SU-DHL-6 (cell line): ENCODE results near the gene SPEF2.

Experiments
- EZH2phosphoT487 ChIP-seq: fragments of 200-600 bp; sonication (generic), shearing (Covaris generic); conservative IDR thresholded peaks from 2 replicates; pipeline ENCODE4 v1.6.1; 2018; ENCODE audit warnings: mild to moderate bottlenecking, antibody characterized with exemption, low read length, moderate library complexity, mixed read lengths
- TF ChIP-seq, protein P1 (sequence below): fragments of 200-600 bp; sonication (generic); IDR thresholded peaks from one replicate; pipeline ENCODE4 v1.5.1; 2017; ENCODE audit warnings: antibody characterized with exemption, mild to moderate bottlenecking, low read length, moderate library complexity; ENCODE audit not compliant: insufficient read depth, poor library complexity, severe bottlenecking

DNA sequence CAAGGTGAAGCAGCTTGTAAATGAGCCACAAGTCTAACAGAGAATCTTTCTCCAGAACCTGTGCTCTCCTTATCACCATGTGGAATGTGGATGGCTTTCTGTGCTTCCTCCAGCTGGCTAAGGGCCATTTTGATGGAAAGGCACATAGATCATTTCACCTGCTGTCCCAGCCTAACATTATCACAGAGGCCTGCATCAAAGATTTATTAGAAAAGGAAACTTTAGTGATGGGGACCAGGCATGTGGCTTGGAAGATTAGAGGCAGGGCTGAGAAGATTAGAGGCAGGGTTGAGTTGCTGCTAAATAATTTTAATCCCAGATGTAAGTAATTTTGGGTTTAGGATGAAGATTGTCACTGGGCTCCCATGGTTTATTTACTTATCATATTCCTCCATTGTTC, 6.3 kb downstream of the SPEF2 start:
- TF ChIP-seq, protein P1, sequence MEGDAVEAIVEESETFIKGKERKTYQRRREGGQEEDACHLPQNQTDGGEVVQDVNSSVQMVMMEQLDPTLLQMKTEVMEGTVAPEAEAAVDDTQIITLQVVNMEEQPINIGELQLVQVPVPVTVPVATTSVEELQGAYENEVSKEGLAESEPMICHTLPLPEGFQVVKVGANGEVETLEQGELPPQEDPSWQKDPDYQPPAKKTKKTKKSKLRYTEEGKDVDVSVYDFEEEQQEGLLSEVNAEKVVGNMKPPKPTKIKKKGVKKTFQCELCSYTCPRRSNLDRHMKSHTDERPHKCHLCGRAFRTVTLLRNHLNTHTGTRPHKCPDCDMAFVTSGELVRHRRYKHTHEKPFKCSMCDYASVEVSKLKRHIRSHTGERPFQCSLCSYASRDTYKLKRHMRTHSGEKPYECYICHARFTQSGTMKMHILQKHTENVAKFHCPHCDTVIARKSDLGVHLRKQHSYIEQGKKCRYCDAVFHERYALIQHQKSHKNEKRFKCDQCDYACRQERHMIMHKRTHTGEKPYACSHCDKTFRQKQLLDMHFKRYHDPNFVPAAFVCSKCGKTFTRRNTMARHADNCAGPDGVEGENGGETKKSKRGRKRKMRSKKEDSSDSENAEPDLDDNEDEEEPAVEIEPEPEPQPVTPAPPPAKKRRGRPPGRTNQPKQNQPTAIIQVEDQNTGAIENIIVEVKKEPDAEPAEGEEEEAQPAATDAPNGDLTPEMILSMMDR, result no peak
- no peak for TF ChIP-seq EZH2phosphoT487
